Central memory CD8-positive, alpha-beta T cell (primary cell): ENCODE results near the gene RAB6B.
"Not testable (repeated sequence)": the region's sequence is repeated elsewhere in the genome, so short reads cannot be mapped to it uniquely, and the experiment has no call there.

Experiments used
- ATAC-seq: fragments of 150-1000 bp; cut with Tn5 transposase; replicated peaks from 2 replicates; pipeline ENCODE4 v1.10.0; 2022; ENCODE audit warnings: mild to moderate bottlenecking, moderate FRiP score, moderate number of reproducible peaks; ENCODE audit not compliant: poor library complexity, severe bottlenecking; ENCODE audit errors: extremely low read depth
- DNase-seq, 2 donors: peaks; one replicate each; pipeline ENCODE4 v3.0.0; 2021; ENCODE audit warnings: low spot score in 2 of 2
- H3K27ac Mint-ChIP-seq: one replicate; pipeline ENCODE4 v1.8.0; 2022; ENCODE audit warnings: low read depth, mild to moderate bottlenecking, moderate library complexity, mixed read lengths
- H3K27me3 Mint-ChIP-seq: one replicate; pipeline ENCODE4 v1.8.0; 2022; ENCODE audit warnings: mixed read lengths
- H3K36me3 Mint-ChIP-seq: one replicate; pipeline ENCODE4 v1.8.0; 2022; ENCODE audit warnings: mild to moderate bottlenecking, moderate library complexity, mixed read lengths; ENCODE audit not compliant: insufficient read depth
- H3K4me1 Mint-ChIP-seq: one replicate; pipeline ENCODE4 v1.8.0; 2022; ENCODE audit warnings: mixed read lengths
- H3K4me3 Mint-ChIP-seq: one replicate; pipeline ENCODE4 v1.8.0; 2022; ENCODE audit warnings: mild to moderate bottlenecking, moderate library complexity, mixed read lengths
- H3K9me3 Mint-ChIP-seq: one replicate; pipeline ENCODE4 v1.8.0; 2022; ENCODE audit warnings: mixed read lengths

The RAB6B gene

DNA sequence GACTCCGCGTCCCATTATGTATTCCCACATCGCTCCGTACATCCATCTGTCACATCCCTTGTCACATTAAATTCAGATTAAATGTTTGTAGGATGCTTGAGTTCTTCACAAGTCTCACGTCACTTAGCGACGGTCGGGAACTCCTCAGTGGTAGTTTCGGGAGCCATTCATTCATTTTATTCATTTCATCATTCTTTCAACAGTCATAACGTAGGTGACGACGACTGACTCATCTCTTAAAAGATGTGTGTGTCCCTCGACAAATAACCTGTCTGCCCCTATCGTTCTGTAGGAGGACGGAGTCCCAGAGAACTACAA is 90.3 kb downstream of the RAB6B start:
- Mint-ChIP-seq H3K27ac (peak overlapping the region; percentile 78), H3K4me1 (peaks cover 23% of the 10 kb centered on the region), H3K9me3 (no peaks in the 10 kb centered on the region), H3K36me3 (peaks cover 29% of the 10 kb centered on the region), H3K27me3 (no peaks in the 10 kb centered on the region), H3K4me3 (peak overlapping the region; percentile 96)
- ATAC-seq (no peak), DNase-seq (no peak)

GRCh38 chr3:133804896-133805295 is 90.8 kb downstream of the RAB6B start:
- Mint-ChIP-seq H3K27me3 (no peaks in the 10 kb centered on the region), H3K36me3 (peaks cover 25% of the 10 kb centered on the region), H3K27ac (peak overlapping the region; percentile 78), H3K9me3 (no peaks in the 10 kb centered on the region), H3K4me3 (peak overlapping the region; percentile 96), H3K4me1 (peaks cover 19% of the 10 kb centered on the region)
- ATAC-seq = no peak
- DNase-seq = no peak

DNA sequence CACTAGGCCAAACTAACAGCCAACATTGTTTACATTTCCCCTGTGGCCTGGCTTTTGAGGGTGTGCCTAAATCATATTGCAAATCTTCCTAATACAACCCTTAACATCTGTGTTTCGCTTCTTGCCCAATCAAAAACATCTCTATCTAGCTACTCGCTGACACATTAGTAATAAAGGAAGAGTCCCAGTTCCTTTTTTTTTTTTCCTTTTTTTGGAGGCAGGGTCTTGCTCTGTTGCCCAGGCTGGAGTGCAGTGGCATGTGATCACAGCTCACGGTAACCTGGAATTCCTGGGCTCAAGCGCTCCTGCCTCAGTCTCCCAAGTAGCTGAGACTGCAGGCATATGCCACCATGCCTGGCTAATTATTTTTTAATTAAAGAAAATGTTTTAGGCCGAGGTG is 92.2 kb downstream of the RAB6B start:
- no peak overlapping the region for H3K27ac Mint-ChIP-seq
- H3K36me3 Mint-ChIP-seq = peaks cover 16% of the 10 kb centered on the region
- H3K4me1 Mint-ChIP-seq = peaks cover 18% of the 10 kb centered on the region
- H3K4me3 Mint-ChIP-seq = no peak overlapping the region
- no peaks in the 10 kb centered on the region for H3K9me3 Mint-ChIP-seq
- ATAC-seq (no peak), DNase-seq (no peak)
- no peaks in the 10 kb centered on the region for H3K27me3 Mint-ChIP-seq

GRCh38 chr3:133799794-133800585 is 95.7 kb downstream of the RAB6B start:
- Mint-ChIP-seq H3K36me3 (no peaks in the 10 kb centered on the region), H3K27me3 (peaks cover 26% of the 10 kb centered on the region), H3K4me1 (no peaks in the 10 kb centered on the region), H3K9me3 (no peaks in the 10 kb centered on the region), H3K4me3 (no peak overlapping the region), H3K27ac (no peak overlapping the region)
- ATAC-seq (no peak), DNase-seq (no peak)

GRCh38 chr3:133797396-133798105 is 98.1 kb downstream of the RAB6B start:
- DNase-seq (no peak), ATAC-seq (no peak)
- Mint-ChIP-seq H3K4me3 (no peak overlapping the region), H3K36me3 (no peaks in the 10 kb centered on the region), H3K4me1 (no peaks in the 10 kb centered on the region), H3K27me3 (peaks cover 26% of the 10 kb centered on the region), H3K9me3 (peaks cover 4% of the 10 kb centered on the region), H3K27ac (no peak overlapping the region)

- ATAC-seq (no peak), DNase-seq (no peak)
- Mint-ChIP-seq H3K9me3 (peaks cover 7% of the 10 kb centered on the region), H3K4me1 (no peaks in the 10 kb centered on the region), H3K27ac (no peak overlapping the region), H3K4me3 (no peak overlapping the region), H3K27me3 (peaks cover 36% of the 10 kb centered on the region), H3K36me3 (no peaks in the 10 kb centered on the region)
Observed at GRCh38 chr3:133792171-133792763, 103.4 kb downstream of the RAB6B start.

- Mint-ChIP-seq H3K27ac (no peak overlapping the region), H3K9me3 (peaks cover 7% of the 10 kb centered on the region), H3K4me3 (no peak overlapping the region), H3K27me3 (peaks cover 28% of the 10 kb centered on the region), H3K4me1 (no peaks in the 10 kb centered on the region), H3K36me3 (no peaks in the 10 kb centered on the region)
- no peak for DNase-seq
- no peak for ATAC-seq
Observed at GRCh38 chr3:133788024-133788423, 107.7 kb downstream of the RAB6B start.

- Mint-ChIP-seq H3K4me3 (no peak overlapping the region), H3K27ac (no peak overlapping the region), H3K9me3 (no peaks in the 10 kb centered on the region), H3K27me3 (peaks cover 50% of the 10 kb centered on the region), H3K36me3 (no peaks in the 10 kb centered on the region), H3K4me1 (no peaks in the 10 kb centered on the region)
- no peak for DNase-seq
- no peak for ATAC-seq
Observed at GRCh38 chr3:133783762-133784161, 111.9 kb downstream of the RAB6B start.

DNA sequence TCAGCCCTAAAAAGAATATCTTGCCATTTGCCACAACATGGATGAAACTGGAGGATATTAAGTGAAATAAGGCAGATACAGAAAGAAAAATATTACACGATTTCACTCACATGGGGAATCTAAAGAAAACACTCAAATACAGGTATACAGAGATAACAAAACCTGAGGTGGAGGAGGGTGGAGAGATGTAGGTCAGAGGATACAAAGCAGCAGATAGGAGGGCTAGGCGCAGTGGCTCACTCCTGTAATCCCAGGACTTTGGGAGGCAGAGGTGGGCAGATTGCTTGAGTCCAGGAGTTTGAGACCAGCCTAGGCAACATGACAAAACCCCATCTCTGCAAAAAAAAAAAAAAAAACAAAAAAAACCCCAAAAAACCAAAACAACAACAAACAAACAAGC is 113.2 kb downstream of the RAB6B start:
- ATAC-seq (no peak), DNase-seq (no peak)
- Mint-ChIP-seq H3K9me3 (no peaks in the 10 kb centered on the region), H3K4me3 (no peak overlapping the region), H3K27ac (no peak overlapping the region), H3K36me3 (no peaks in the 10 kb centered on the region), H3K27me3 (peaks cover 50% of the 10 kb centered on the region), H3K4me1 (no peaks in the 10 kb centered on the region)

GRCh38 chr3:133781570-133781969 is 114.1 kb downstream of the RAB6B start:
- Mint-ChIP-seq H3K27ac (no peak overlapping the region), H3K36me3 (no peaks in the 10 kb centered on the region), H3K27me3 (peaks cover 44% of the 10 kb centered on the region), H3K4me3 (no peak overlapping the region), H3K4me1 (no peaks in the 10 kb centered on the region), H3K9me3 (no peaks in the 10 kb centered on the region)
- DNase-seq (no peak), ATAC-seq (no peak)

DNA sequence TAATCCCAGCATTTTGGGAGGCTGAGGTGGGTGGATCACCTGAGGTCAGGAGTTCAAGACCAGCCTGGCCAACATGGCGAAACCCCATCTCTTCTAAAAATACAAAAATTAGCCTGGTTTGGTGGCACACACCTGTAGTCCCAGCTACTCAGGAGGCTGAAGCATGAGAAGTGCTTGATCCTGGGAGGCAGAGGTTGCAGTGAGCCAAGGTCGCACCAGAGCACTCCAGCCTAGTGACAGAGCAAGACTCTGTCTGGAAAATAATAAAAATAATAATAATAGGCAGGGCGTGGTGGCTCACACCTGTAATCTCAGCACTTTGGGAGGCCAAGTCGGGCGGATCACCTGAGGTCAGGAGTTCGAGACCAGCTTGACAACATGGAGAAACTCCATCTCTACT is 114.9 kb downstream of the RAB6B start:
- H3K27ac Mint-ChIP-seq, H3K36me3 Mint-ChIP-seq, H3K9me3 Mint-ChIP-seq, H3K4me3 Mint-ChIP-seq, H3K4me1 Mint-ChIP-seq, DNase-seq, ATAC-seq: not testable (repeated sequence)
- peaks cover 50% of the 10 kb centered on the region for H3K27me3 Mint-ChIP-seq

DNA sequence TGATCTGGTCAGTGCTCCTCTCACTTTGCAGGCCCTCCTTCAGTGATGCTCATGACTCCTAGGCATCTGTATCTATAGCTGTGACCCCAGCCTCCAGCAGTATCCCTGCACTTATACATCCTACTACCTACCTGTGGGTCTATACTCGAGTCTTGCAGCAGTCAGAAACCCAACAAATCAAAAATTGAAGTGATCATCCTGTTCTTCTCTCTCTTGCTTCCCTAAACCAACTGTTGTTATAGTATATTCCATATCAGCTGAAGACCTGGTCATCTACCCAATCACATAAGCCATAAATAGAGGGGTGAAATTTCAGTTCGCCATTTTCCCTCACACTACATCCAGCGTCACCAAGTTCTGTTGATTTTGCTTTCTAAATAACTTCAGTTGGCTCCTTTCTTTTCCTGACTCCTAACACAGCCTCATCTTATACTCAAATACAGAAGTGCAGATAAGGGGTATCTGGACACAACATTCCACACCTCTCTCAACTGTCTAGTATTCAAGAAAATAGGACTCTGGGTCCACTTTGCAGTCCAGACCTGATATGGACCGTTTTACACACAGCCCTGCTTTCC is 116.0 kb downstream of the RAB6B start:
- no peaks in the 10 kb centered on the region for H3K4me1 Mint-ChIP-seq
- H3K4me3 Mint-ChIP-seq = no peak overlapping the region
- H3K9me3 Mint-ChIP-seq = no peaks in the 10 kb centered on the region
- DNase-seq (no peak), ATAC-seq (no peak)
- no peaks in the 10 kb centered on the region for H3K36me3 Mint-ChIP-seq
- no peak overlapping the region for H3K27ac Mint-ChIP-seq
- peaks cover 59% of the 10 kb centered on the region for H3K27me3 Mint-ChIP-seq
